ENCODE measurements around the gene BSN. TPM values are rescaled to one million over a fixed set of nuclear protein-coding genes. Genes with fewer than 3 reads are reported as not detected.

Gene BSN
- total and polyA plus RNA-seq, 2 of the 4 experiments (the other 2 are of a cell fraction): under 0.01 to 0.03 TPM

DNA sequence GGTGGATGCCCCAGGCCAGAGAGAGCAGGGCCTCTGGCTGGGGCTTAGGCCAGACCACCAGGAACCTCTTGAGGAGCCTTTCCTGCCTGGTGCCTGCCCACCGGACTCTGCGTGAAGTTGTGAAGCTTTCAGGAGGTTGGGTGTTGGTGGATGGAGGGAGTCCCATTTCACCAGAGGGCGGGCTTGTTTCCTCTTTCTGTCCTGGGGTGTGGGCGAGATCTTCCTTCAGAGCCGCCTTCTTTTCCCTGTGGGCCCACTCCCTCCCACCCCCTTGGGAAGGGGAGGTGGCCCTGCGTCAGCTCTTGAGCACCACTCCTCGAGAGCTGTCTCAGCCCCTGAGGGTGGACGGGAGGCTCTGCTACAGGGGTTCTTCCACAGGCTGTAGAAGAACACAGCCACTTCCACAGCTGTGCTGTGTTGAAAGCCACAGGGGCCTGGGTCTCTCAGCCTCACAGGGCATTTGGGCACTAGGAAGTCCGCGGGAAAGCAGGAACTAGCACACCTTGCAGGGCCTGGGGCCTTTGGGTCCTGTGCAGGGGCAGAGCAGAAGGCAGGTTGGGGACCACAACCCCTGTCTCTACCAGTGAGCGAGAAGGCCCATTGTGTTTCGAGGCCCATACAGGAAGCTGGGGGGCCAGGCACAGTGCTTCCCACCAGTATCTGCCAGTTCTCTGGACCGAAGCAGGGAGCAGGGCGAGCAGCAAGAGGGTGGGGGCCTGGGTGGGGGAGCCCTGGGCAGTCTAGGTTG, 163.1 kb downstream of the BSN start:
- no peak overlapping the region for H4K8ac ChIP-seq (ENCODE audit: low read depth in 2 of 2, low read length in 2 of 2)
- no peak overlapping the region for H3K27ac ChIP-seq (ENCODE audit: insufficient read depth, low read length)
- H3K4me1 ChIP-seq (ENCODE audit: control insufficient read depth, insufficient read depth, low read length): peaks cover 6% of the 10 kb centered on the region
- DNase-seq (no peak), ATAC-seq (ENCODE audit: low read depth) (no peak)
- peaks cover 23% of the 10 kb centered on the region for H4K20me1 ChIP-seq (ENCODE audit: insufficient read depth, low read length)
- intact Hi-C loops (cut with micrococcal nuclease): no loop called here
- no peak overlapping the region for H2BK15ac ChIP-seq (ENCODE audit: low read depth, low read length)
- ChIA-PET POLR2A (ENCODE audit: unreplicated experiment) (no interaction called here), CTCF (no interaction called here)
- peaks cover 4 to 27% of the 10 kb centered on the region in 2 experiments; a peak in 3 of 4 replicates for H3K79me1 ChIP-seq (ENCODE audit: low read depth in 1 of 2, low read length in 2 of 2)
- H2BK5ac ChIP-seq (ENCODE audit: low read depth, low read length, poor library complexity, severe bottlenecking): no peak overlapping the region
- peaks cover 28% of the 10 kb centered on the region for H3K36me3 ChIP-seq (ENCODE audit: control insufficient read depth, insufficient read depth, low read length)
- H2AK9ac ChIP-seq (replicated peaks; ENCODE audit: low read depth, low read length, poor library complexity): no peak overlapping the region
- no peak overlapping the region for H3K14ac ChIP-seq (replicated peaks; ENCODE audit: low read depth, low read length)
- H3K9ac ChIP-seq (ENCODE audit: low read depth, low read length): no peak overlapping the region
- no TSS peak for BruUV-seq (replicated peaks)
- no peak overlapping the region for H4K5ac ChIP-seq (ENCODE audit: low read depth, low read length)
- no peaks in the 10 kb centered on the region; the same call in 1 of the 2 replicates for H3K9me1 ChIP-seq (ENCODE audit: insufficient read depth, low read length)
- no peak overlapping the region for H3K23ac ChIP-seq (ENCODE audit: low read depth, low read length)
- H3K27me3 ChIP-seq (ENCODE audit: control insufficient read depth, insufficient read depth, low read length): no peaks in the 10 kb centered on the region
- H3K56ac ChIP-seq (ENCODE audit: extremely low read depth, insufficient read depth, low read length): no peak overlapping the region
- no peaks in the 10 kb centered on the region for H3K9me3 ChIP-seq (ENCODE audit: control insufficient read depth, insufficient read depth, low read length)
- in situ Hi-C loops (cut with MboI; ENCODE audit: low sequenced_read_pairs): no loop called here
- no peak overlapping the region for H4K91ac ChIP-seq (ENCODE audit: insufficient read depth, low read depth, low read length)
- H3K4me3 ChIP-seq (ENCODE audit: insufficient read depth, low read depth, low read length): no peak overlapping the region
- H3K18ac ChIP-seq (ENCODE audit: low read depth, low read length): no peak overlapping the region
- H2BK120ac ChIP-seq (ENCODE audit: low read depth, low read length): no peak overlapping the region
- no peak overlapping the region for H2AK5ac ChIP-seq (ENCODE audit: low read depth, low read length)
- no peak overlapping the region for H2AFZ ChIP-seq (replicated peaks; ENCODE audit: low read length, poor library complexity)
- no peak overlapping the region for H2BK20ac ChIP-seq (ENCODE audit: low read depth, low read length)
- TF ChIP-seq MAFK (IDR thresholded peaks at IDR 0.05; ENCODE audit: low read depth, low read length) (no peak), RAD21 (IDR thresholded peaks at IDR 0.05; ENCODE audit: low read length) (no peak), RFX5 (IDR thresholded peaks at IDR 0.05; ENCODE audit: low read depth, low read length) (no peak), MXI1 (IDR thresholded peaks at IDR 0.05; ENCODE audit: borderline replicate concordance, low read depth, low read length) (no peak), BHLHE40 (IDR thresholded peaks at IDR 0.05; ENCODE audit: low read depth, low read length) (no peak), POLR2A (IDR thresholded peaks at IDR 0.05; ENCODE audit: low read depth, low read length) (no peak), FOS (IDR thresholded peaks at IDR 0.05; ENCODE audit: low read depth, low read length) (no peak), SMC3 (IDR thresholded peaks at IDR 0.05; ENCODE audit: low read depth, low read length) (no peak), NFE2L2 (IDR thresholded peaks at IDR 0.05; ENCODE audit: low read depth, low read length) (no peak), MAZ (IDR thresholded peaks at IDR 0.05; ENCODE audit: borderline replicate concordance, low read depth, low read length) (no peak), CEBPB (IDR thresholded peaks at IDR 0.05; ENCODE audit: low read depth, low read length) (no peak), RCOR1 (IDR thresholded peaks at IDR 0.05; ENCODE audit: insufficient replicate concordance, low read length) (no peak), CHD1 (IDR thresholded peaks at IDR 0.05; ENCODE audit: low read depth, low read length) (no peak)
- TF ChIP-seq, protein P1, sequence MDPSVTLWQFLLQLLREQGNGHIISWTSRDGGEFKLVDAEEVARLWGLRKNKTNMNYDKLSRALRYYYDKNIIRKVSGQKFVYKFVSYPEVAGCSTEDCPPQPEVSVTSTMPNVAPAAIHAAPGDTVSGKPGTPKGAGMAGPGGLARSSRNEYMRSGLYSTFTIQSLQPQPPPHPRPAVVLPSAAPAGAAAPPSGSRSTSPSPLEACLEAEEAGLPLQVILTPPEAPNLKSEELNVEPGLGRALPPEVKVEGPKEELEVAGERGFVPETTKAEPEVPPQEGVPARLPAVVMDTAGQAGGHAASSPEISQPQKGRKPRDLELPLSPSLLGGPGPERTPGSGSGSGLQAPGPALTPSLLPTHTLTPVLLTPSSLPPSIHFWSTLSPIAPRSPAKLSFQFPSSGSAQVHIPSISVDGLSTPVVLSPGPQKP (IDR thresholded peaks at IDR 0.05; ENCODE audit: borderline replicate concordance, low read depth, low read length): no peak
- TF ChIP-seq, protein P2, sequence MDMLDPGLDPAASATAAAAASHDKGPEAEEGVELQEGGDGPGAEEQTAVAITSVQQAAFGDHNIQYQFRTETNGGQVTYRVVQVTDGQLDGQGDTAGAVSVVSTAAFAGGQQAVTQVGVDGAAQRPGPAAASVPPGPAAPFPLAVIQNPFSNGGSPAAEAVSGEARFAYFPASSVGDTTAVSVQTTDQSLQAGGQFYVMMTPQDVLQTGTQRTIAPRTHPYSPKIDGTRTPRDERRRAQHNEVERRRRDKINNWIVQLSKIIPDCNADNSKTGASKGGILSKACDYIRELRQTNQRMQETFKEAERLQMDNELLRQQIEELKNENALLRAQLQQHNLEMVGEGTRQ (IDR thresholded peaks at IDR 0.05; ENCODE audit: low read depth, low read length): no peak
- TF ChIP-seq, protein P3, sequence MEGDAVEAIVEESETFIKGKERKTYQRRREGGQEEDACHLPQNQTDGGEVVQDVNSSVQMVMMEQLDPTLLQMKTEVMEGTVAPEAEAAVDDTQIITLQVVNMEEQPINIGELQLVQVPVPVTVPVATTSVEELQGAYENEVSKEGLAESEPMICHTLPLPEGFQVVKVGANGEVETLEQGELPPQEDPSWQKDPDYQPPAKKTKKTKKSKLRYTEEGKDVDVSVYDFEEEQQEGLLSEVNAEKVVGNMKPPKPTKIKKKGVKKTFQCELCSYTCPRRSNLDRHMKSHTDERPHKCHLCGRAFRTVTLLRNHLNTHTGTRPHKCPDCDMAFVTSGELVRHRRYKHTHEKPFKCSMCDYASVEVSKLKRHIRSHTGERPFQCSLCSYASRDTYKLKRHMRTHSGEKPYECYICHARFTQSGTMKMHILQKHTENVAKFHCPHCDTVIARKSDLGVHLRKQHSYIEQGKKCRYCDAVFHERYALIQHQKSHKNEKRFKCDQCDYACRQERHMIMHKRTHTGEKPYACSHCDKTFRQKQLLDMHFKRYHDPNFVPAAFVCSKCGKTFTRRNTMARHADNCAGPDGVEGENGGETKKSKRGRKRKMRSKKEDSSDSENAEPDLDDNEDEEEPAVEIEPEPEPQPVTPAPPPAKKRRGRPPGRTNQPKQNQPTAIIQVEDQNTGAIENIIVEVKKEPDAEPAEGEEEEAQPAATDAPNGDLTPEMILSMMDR (conservative IDR thresholded peaks at IDR 0.05; ENCODE audit: low read depth, low read length): no peak
- dilution Hi-C loops (cut with HindIII; ENCODE audit: low sequenced_read_pairs, unreplicated experiment): no loop called here
- 100% methylated on average over 1 of the region's 14 CpGs; no CpG with 5 or more reads in 1 of the 2 experiments for WGBS, 2 experiments (ENCODE audit: extremely low coverage in 2 of 2, insufficient read length in 1 of 2)
- no peak overlapping the region for H3K4ac ChIP-seq (ENCODE audit: low read depth, low read length)
- no peak overlapping the region for H3K4me2 ChIP-seq (ENCODE audit: low read depth, low read length)

Data from IMR-90 (cell line).